Posterior cingulate gyrus (tissue), 11 donors: ENCODE data around the gene LSM3.

Experiments
- DNase-seq, 10 donors: peaks; one replicate each; pipeline versions ENCODE4 v3.0.0 to v3.0.0-alpha.2; 2020 to 2021; ENCODE audit warnings: mixed read lengths in 3 of 10
- intact Hi-C: fragments of 100-400 bp; cut with DNase I; formaldehyde crosslinking; loops from one replicate; pipeline ENCODE4 v1.15.1; 2023

Gene LSM3

GRCh38 chr3:14178247-14179113, at the start of gene LSM3, which contains the start of gene XPC:
TSS of gene LSM3 (plus strand) at chr3:14178817. CDS start at chr3:14178861, 44 bp downstream.
TSS of gene XPC (minus strand) at chr3:14178601. CDS start at chr3:14178568, 33 bp downstream.
- peak; percentile 96 to 100 (median 97) for DNase-seq
- intact Hi-C loops = loop anchor here (1.0 kb wide), 1 partner anchor 53 kb away; the partner anchor contains the start of gene TMEM43

GRCh38 chr3:14129296-14129695, 49.3 kb upstream of the LSM3 start:
- intact Hi-C loops = no loop called here

DNA sequence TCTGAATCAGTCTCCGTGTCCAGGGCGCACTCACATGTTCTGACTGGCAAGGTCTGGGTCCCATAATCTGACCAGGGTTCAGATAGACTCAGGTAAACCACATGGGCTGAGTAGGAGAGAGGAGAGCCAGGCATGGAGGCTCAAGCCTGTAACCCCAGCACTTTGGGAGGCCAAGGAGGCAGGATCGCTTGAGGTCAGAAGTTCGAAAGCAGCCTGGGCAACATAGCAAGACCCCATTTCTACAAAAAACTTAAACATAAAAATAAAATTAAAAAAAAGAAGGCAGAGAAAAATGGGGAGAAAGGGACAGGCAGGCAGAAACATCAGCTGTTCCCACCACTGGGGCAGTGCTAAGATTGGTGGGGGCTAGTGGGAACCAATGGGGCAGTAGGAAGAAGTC, 48.4 kb upstream of the LSM3 start:
- intact Hi-C loops = no loop called here
- no peak for DNase-seq

More at GRCh38 chr3:14129296-14129695, 49.3 kb upstream of the LSM3 start:
- no peak for DNase-seq

DNA sequence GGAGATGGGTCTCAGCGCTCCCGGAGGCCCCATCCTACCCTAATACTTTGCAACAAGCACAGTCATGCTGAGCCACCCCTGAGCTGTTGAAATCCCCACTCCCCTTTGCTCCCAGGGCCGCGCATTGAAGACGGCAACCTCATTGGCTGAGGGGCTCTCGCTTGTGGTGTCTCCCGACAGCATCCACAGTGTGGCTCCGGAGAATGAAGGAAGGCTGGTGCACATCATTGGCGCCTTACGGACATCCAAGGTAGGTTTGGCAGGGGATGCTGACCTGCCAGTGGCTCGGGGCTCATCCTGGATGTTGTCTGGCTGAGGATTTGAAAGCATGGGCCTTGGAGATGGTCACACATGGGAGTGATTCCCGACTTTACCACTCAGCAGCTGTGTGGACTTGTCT, 47.9 kb upstream of the LSM3 start:
- intact Hi-C loops = no loop called here
- no peak for DNase-seq

DNA sequence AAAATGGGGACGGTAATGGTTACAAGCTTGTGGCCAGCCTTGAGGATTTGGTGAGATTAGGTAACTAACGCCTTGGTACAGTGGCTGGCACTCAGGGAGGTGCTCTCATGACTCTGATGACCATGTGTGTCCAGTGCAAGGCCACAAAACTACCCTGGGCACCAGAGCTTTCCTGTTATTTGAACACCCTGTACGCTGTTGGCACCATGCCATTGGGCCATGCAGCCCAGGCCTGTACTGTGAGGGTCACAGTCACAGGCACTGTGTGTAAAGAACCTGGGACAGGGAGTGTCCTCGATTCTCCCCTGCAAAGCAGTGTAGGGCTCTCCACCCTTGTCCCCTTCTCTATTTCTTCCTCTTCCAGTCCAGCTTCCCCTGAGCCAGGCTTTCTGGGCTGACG, 47.5 kb upstream of the LSM3 start:
- DNase-seq = no peak
- intact Hi-C loops = no loop called here

- intact Hi-C loops = no loop called here
- DNase-seq = peak in 1 of 10 donors; percentile 66
Observed at GRCh38 chr3:14132120-14132519, 46.5 kb upstream of the LSM3 start.

DNA sequence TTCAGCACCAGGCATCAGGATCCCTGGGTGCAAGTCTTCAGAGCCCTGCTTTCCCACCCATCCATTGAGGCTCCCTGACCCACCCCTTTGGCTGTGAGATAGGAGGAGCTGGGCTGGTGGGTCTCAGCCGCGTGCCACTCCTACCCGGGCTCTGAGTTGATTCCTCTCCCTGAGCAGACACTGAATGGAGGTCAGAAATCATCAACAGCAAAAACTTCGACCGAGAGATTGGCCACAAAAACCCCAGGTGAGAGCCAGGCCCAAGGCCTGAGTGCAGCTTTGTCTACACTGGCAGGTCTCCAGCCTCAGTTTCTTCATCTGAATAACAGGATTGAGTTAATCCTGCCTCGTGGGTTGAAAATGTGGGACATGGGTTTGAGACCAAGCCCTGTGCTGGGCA, 45.9 kb upstream of the LSM3 start:
- intact Hi-C loops = no loop called here
- DNase-seq = no peak

GRCh38 chr3:14133188-14133800, 45.3 kb upstream of the LSM3 start:
- DNase-seq = peak in 1 of 10 donors; percentile 50
- intact Hi-C loops = no loop called here

- intact Hi-C loops = no loop called here
- DNase-seq = no peak
Observed at GRCh38 chr3:14133876-14134275, 44.7 kb upstream of the LSM3 start.

DNA sequence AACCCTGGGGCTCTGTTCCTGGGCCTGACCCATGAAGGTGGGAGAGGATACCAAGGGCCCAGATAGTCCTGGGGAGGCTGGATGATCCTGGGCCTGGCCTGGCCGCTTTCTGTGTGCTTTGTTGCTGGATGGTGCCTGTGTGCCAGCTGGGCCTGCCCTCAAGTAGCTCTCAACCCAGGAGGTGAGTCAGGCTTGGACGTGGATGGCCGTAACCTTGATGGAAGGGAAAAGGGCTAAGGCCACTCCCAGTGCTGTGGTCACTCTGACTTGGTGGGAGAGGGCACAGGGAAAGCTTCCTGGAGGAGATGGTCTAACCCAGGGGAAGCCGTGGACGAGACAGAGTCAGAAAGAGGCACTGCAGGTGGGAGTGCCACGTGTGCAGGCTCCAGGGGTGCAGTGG, 44.3 kb upstream of the LSM3 start:
- peak in 1 of 10 donors; percentile 46 for DNase-seq
- intact Hi-C loops = no loop called here

DNA sequence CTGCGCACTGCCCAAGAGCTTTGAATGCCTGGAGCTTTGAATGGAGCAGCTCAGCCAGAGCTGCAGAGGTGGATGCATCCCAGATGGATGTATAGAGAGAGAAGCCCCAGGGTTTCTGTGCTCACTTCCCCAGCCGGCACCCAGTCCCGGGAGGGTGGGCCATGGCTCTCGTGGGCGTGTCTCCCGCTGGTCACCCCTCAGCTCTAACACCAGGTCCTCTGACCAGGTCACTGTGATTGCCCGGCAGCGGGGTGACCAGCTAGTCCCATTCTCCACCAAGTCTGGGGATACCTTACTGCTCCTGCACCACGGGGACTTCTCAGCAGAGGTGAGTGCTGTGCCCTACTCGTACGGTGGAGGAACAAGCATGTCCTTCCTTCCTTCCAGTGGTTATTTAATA, 43.0 kb upstream of the LSM3 start:
- DNase-seq = no peak
- intact Hi-C loops = no loop called here

GRCh38 chr3:14137004-14137403, 41.6 kb upstream of the LSM3 start:
- intact Hi-C loops = no loop called here
- DNase-seq = peak in 1 of 10 donors; percentile 63

DNA sequence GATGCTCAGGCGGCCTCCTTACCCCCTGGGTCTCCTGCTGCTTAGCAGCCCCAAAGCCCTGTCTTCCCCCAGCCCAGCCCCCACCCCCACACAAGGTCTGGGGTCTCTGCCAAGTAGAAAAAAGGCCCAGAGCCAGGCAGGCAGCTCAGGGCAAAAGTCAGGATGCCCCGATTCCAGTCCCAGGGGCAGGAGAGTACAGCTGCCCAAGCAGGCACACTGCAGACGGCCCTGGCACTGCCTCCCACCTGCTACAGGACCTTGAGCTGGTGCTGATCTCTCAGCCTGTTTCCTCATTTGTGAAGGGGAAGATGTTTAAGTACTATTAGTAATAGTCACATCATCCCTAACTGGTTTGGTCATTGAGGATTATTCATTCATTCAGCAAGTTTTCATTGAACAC, 41.2 kb upstream of the LSM3 start:
- no peak for DNase-seq
- intact Hi-C loops = no loop called here

- intact Hi-C loops = no loop called here
- DNase-seq = peak in 1 of 10 donors; percentile 77
Observed at GRCh38 chr3:14138109-14138877, 40.3 kb upstream of the LSM3 start.

- DNase-seq = peak in 1 of 10 donors; percentile 65
- intact Hi-C loops = no loop called here
Observed at GRCh38 chr3:14138878-14139655, 39.5 kb upstream of the LSM3 start.

DNA sequence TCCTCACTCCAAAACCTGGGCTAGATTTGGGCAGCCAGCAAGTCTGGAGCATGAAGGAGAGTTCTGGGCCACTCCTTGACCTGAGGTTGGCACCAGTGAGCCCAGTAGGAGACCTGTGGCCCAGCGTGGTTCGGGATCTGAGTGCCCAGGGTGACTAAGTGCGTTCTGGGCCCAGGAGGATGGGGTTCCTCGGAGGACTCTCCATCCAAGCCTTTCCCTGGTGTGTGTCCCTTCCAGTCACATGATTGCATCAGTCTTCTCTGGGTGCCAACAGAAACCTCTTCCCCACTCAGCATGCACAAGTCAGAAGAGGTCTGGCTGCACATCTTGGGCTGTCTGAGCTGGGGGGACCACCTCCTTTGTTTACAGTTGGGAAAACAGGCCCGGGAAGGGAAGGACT, 38.8 kb upstream of the LSM3 start:
- intact Hi-C loops = no loop called here
- DNase-seq = peak in 1 of 10 donors; percentile 45

DNA sequence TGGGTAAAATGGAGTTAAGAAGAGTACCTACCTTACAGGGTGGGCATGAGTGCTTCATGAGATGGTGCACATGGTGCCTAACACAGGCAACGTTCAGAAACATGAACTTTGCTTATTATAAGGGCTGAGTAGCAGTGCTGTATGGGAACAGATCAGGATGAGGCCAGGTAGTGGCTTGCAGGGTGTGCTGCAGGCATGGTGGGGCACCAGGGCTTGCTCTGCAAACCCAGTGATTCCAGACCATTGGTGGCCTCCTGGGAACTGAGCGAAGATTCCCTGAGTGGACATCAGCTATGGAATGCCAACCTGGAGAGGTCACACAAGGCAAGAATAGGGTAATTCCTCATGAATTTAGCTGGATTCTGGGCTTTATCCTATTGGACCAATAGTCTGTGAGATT, 37.9 kb upstream of the LSM3 start:
- peak in 1 of 10 donors; percentile 54 for DNase-seq
- intact Hi-C loops = no loop called here

DNA sequence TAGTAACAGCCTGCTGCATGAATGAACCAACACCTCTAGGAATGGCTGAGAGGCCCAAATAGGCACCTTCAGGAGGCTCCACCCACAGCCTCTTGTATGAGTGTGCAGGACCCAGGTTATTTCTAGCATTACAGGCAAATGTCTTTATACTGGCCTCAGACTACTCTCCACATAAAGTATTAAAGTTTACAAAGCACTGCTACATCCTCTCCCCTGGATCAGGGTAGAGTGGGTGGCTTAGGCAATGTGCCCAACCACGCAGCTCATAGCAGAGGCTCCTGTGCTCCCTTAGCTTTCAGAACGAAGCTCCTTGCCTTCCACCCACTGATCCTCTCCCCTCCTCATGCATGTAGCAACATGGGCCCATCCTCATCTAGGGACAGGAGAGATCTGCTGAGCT, 37.5 kb upstream of the LSM3 start:
- intact Hi-C loops = no loop called here
- DNase-seq = peak in 5 of 10 donors; percentile 44 to 91 (median 51)

- intact Hi-C loops = no loop called here
- peak in 4 of 10 donors; percentile 39 to 88 (median 70) for DNase-seq
Observed at GRCh38 chr3:14141602-14142341, 36.8 kb upstream of the LSM3 start.
